PC-3 (cell line): ENCODE measurements around the gene GAS7.

Experiments
- EZH2 ChIP-seq: fragments of 300-600 bp; sonication (generic); IDR thresholded peaks from one replicate; pipeline ENCODE4 v1.6.1; 2017; ENCODE audit warnings: antibody characterized with exemption, mild to moderate bottlenecking, low read length; ENCODE audit not compliant: unreplicated experiment
- EZH2phosphoT487 ChIP-seq: fragments of 300-600 bp; sonication (generic); IDR thresholded peaks from 2 replicates; pipeline ENCODE4 v1.6.1; 2018; ENCODE audit warnings: mild to moderate bottlenecking, antibody characterized with exemption, low read length, borderline replicate concordance
- TF ChIP-seq, protein P1 (sequence below): fragments of 300-600 bp; sonication (generic); conservative IDR thresholded peaks from 2 replicates; pipeline ENCODE4 v1.5.1; 2017; ENCODE audit warnings: antibody characterized with exemption, low read depth, mild to moderate bottlenecking, low read length

DNA sequence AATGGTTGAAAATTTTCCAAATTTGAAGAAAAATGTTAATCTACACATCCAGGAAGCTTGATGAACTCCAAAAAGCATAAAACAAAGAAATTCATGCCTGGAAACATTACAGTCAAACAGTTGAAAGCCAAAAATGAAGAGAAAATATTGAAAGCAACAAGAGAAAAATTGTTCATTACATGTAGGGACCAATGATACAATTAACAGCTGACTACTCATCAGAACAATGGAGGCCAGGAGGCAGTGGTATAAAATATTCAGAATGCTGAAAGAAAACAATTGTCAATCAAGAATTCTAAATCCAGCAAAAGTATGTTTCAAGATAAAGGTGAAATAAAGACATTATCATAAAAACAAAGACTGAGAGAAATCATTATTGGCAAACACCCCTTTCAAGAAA is 315.0 kb downstream of the GAS7 start:
- TF ChIP-seq, protein P1, sequence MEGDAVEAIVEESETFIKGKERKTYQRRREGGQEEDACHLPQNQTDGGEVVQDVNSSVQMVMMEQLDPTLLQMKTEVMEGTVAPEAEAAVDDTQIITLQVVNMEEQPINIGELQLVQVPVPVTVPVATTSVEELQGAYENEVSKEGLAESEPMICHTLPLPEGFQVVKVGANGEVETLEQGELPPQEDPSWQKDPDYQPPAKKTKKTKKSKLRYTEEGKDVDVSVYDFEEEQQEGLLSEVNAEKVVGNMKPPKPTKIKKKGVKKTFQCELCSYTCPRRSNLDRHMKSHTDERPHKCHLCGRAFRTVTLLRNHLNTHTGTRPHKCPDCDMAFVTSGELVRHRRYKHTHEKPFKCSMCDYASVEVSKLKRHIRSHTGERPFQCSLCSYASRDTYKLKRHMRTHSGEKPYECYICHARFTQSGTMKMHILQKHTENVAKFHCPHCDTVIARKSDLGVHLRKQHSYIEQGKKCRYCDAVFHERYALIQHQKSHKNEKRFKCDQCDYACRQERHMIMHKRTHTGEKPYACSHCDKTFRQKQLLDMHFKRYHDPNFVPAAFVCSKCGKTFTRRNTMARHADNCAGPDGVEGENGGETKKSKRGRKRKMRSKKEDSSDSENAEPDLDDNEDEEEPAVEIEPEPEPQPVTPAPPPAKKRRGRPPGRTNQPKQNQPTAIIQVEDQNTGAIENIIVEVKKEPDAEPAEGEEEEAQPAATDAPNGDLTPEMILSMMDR: no peak
- TF ChIP-seq EZH2 (no peak), EZH2phosphoT487 (no peak)
